Endothelial cell of umbilical vein (primary cell): Measurements from ENCODE around the gene F2RL1. TPM values are rescaled to one million over a fixed set of nuclear protein-coding genes. Genes with fewer than 3 reads are reported as not detected.

Source experiments
- BruUV-seq: library from RNA; stranded (reverse); fragments of 400-500 nt; replicated peaks from 2 replicates; lab custom pipeline; 2021; lab: Mats Ljungman, UMichigan
- CTCF ChIA-PET: fragments of 300-600, 350-600 bp; sonication (Branson Sonifier 250); formaldehyde crosslinking; loops from one replicate; lab custom pipeline; 2021; ENCODE audit warnings: antibody characterized with exemption, inconsistent platforms; lab: Charles Lee
- POLR2A ChIA-PET: fragments of 300-600, 350-600 bp; sonication (Branson Sonifier 250); formaldehyde crosslinking; loops from one replicate; lab custom pipeline; 2021; ENCODE audit warnings: antibody characterized with exemption, inconsistent platforms; lab: Charles Lee
- DNase-seq: peaks from one replicate; pipeline ENCODE4 v3.0.0-alpha.2; 2011; ENCODE audit warnings: low read depth, low spot score
- FAIRE-seq: peaks from 2 replicates; lab custom pipeline; 2011; peaks lifted over from hg19 to GRCh38; lab: Jason Lieb, UNC
- H2AFZ ChIP-seq: 2 replicates; pipeline ENCODE4 v1.6.0; 2012; ENCODE audit warnings: low read depth, low read length, control low read depth, inconsistent platforms
- H3K27ac ChIP-seq: 2 replicates; pipeline ENCODE4 v1.5.1; 2011; ENCODE audit warnings: low read depth, mild to moderate bottlenecking, control low read depth, low read length, moderate library complexity; ENCODE audit not compliant: insufficient read depth
- H3K27me3 ChIP-seq, 2 experiments: 2 replicates each; pipeline versions ENCODE4 v1.6.0 to v1.6.1; 2011; ENCODE audit warnings: low read length in 2 of 2, mixed read lengths in 1 of 2; ENCODE audit not compliant: control insufficient read depth in 2 of 2, insufficient read depth in 2 of 2
- H3K36me3 ChIP-seq, 2 experiments: 2 replicates in 1 of 2; 3 replicates in 1 of 2; pipeline ENCODE4 v1.5.1; 2011; ENCODE audit warnings: low read length in 2 of 2, mild to moderate bottlenecking in 1 of 2, moderate library complexity in 1 of 2; ENCODE audit not compliant: control insufficient read depth in 2 of 2, insufficient read depth in 2 of 2; ENCODE audit errors: extremely low read depth in 1 of 2
- H3K4me1 ChIP-seq: 3 replicates; pipeline ENCODE4 v1.5.1; 2011; ENCODE audit warnings: mild to moderate bottlenecking, low read length; ENCODE audit not compliant: control insufficient read depth, insufficient read depth; ENCODE audit errors: extremely low read depth
- H3K4me2 ChIP-seq: 2 replicates; pipeline ENCODE4 v1.6.1; 2011; ENCODE audit warnings: low read length, control low read depth, mixed read lengths; ENCODE audit not compliant: insufficient read depth
- H3K4me3 ChIP-seq, 3 experiments: fragments of 200-600 bp in 1 of 3; sonication (generic), shearing (Covaris generic) in 1 of 3; replicated peaks in 1 of 3; 2 replicates each; pipeline ENCODE4 v1.5.1; 2011 to 2016; ENCODE audit warnings: control low read depth in 3 of 3, low read length in 3 of 3, mild to moderate bottlenecking in 2 of 3, inconsistent platforms in 1 of 3, low read depth in 1 of 3, moderate library complexity in 1 of 3; ENCODE audit not compliant: insufficient read depth in 1 of 3
- H3K79me2 ChIP-seq: 2 replicates; pipeline ENCODE4 v1.6.0; 2012; ENCODE audit warnings: low read length, inconsistent platforms; ENCODE audit not compliant: control insufficient read depth, insufficient read depth
- H3K9ac ChIP-seq: replicated peaks from 2 replicates; pipeline ENCODE3; 2011; ENCODE audit warnings: low read length, control low read depth; ENCODE audit not compliant: insufficient read depth; ENCODE audit errors: extremely low read depth
- H3K9me1 ChIP-seq: replicated peaks from 3 replicates; pipeline ENCODE4 v1.6.0; 2011; ENCODE audit warnings: mild to moderate bottlenecking, low read length; ENCODE audit not compliant: control insufficient read depth, insufficient read depth; ENCODE audit errors: extremely low read depth
- H3K9me3 ChIP-seq: replicated peaks from 2 replicates; pipeline ENCODE4 v1.5.1; 2012; ENCODE audit warnings: low read length, inconsistent platforms; ENCODE audit not compliant: control insufficient read depth, insufficient read depth
- H4K20me1 ChIP-seq: replicated peaks from 2 replicates; pipeline ENCODE3; 2011; ENCODE audit warnings: mild to moderate bottlenecking, low read length; ENCODE audit not compliant: control insufficient read depth, insufficient read depth; ENCODE audit errors: extremely low read depth
- EZH2 ChIP-seq: IDR thresholded peaks from 2 replicates; pipeline ENCODE4 v1.6.1; 2012; ENCODE audit warnings: borderline replicate concordance, low read depth, mild to moderate bottlenecking, moderate library complexity, low read length, inconsistent platforms; ENCODE audit not compliant: severe bottlenecking
- FOS ChIP-seq: IDR thresholded peaks from 2 replicates; pipeline ENCODE4 v1.6.1; 2011; ENCODE audit warnings: mild to moderate bottlenecking, low read length, moderate library complexity, borderline replicate concordance; ENCODE audit not compliant: insufficient read depth
- GATA2 ChIP-seq: IDR thresholded peaks from 2 replicates; pipeline ENCODE4 v1.7.0; 2011; ENCODE audit warnings: low read depth, mild to moderate bottlenecking, moderate library complexity, mixed read lengths, low read length; ENCODE audit not compliant: insufficient read length, insufficient read depth
- JUN ChIP-seq: IDR thresholded peaks from 2 replicates; pipeline ENCODE4 v1.6.1; 2011; ENCODE audit warnings: borderline replicate concordance, low read depth; ENCODE audit not compliant: insufficient read length, insufficient read depth
- MYC ChIP-seq: IDR thresholded peaks from one replicate; pipeline ENCODE4 v1.6.1; 2011; ENCODE audit warnings: mild to moderate bottlenecking, low read depth, low read length
- POLR2A ChIP-seq: IDR thresholded peaks from 2 replicates; pipeline ENCODE4 v1.6.1; 2012; ENCODE audit warnings: low read depth, mild to moderate bottlenecking, control low read depth, low read length
- POLR2AphosphoS5 ChIP-seq: IDR thresholded peaks from 2 replicates; pipeline ENCODE4 v1.6.1; 2012; ENCODE audit warnings: low read depth, mild to moderate bottlenecking, control low read depth, low read length, moderate library complexity; ENCODE audit not compliant: insufficient read depth
- dilution Hi-C: fragments of 300-500 bp; cut with MboI; formaldehyde crosslinking; loops from one replicate; pipeline ENCODE4 v1.15.0; 2019; ENCODE audit warnings: low sequenced_read_pairs; ENCODE audit not compliant: extremely low pct_ligation_motif_present
- intact Hi-C: fragments of 100-400 bp; cut with micrococcal nuclease; formaldehyde crosslinking; loops from one replicate; pipeline ENCODE4 v1.10.0; 2022
- polyA plus RNA-seq, 4 experiments: library from polyadenylated mRNA; depleted of rRNA in 3 of 4; stranded (reverse) in 3 of 4; unstranded in 1 of 4; fragments of >200 nt; gene quantifications; 2 replicates each; pipeline versions ENCODE4 v1.2.1 to v1.2.3, GENCODE V29; 2011 to 2012; ENCODE audit warnings: missing spikeins in 1 of 4
- total RNA-seq: library from RNA; stranded (reverse); gene quantifications from 2 replicates; pipeline ENCODE4 v1.2.3, GENCODE V29; 2021
- TF ChIP-seq, protein P1 (sequence below), 2 donors: IDR thresholded peaks; 1 replicate in 1 of 2; 2 replicates in 1 of 2; pipeline ENCODE4 v1.5.1; 2011; ENCODE audit warnings: low read length in 2 of 2, mild to moderate bottlenecking in 2 of 2, moderate library complexity in 2 of 2, control low read depth in 1 of 2, inconsistent platforms in 1 of 2, low read depth in 1 of 2; ENCODE audit not compliant: insufficient read depth in 1 of 2; ENCODE audit errors: extremely low read depth in 1 of 2

Gene F2RL1
- total and polyA plus RNA-seq, 2 donors (not counting 3 experiments of a cell fraction or from before 2014, with no cell fraction given): 21.8 to 21.9 TPM

DNA sequence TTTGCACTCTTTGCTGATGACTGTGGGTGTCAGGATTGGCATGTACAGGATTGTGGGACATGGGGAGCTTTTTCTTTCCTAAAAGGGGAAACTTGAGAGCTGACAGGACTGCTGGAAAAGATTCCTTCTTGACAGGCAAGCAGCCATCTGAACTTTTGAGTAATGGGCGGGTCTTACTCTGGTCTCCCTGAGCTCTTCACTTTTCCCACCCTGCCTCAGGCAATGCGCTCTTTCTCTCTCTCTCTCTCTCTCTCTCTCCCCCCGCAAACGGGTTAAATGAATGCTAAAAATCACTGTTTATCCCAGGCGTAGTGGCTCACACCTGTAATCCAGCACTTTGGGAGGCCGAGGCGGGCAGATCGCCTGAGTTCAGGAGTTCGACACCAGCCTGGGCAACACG is 37.1 kb upstream of the F2RL1 start:
- Histone ChIP-seq H3K9me1 (no peaks in the 10 kb centered on the region), H3K27me3 (no peaks in the 10 kb centered on the region), H3K79me2 (no peaks in the 10 kb centered on the region), H3K4me2 (no peak overlapping the region), H4K20me1 (no peaks in the 10 kb centered on the region), H2AFZ (no peak overlapping the region), H3K9me3 (no peaks in the 10 kb centered on the region), H3K4me1 (peaks cover 30% of the 10 kb centered on the region), H3K9ac (no peak overlapping the region), H3K4me3 (no peak overlapping the region), H3K36me3 (no peaks in the 10 kb centered on the region), H3K27ac (no peak overlapping the region)
- POLR2A ChIA-PET: no interaction called here
- no peak for DNase-seq
- FAIRE-seq: no peak
- intact Hi-C loops: loop anchor here (1.0 kb wide), 1 partner anchor 9 kb away; no protein-coding TSS in a partner anchor
- BruUV-seq: no TSS peak
- CTCF ChIA-PET: interaction anchor here (1.0 to 1.3 kb wide), 2 partner anchors 9 to 180 kb away, joined by 3 to 5 read pairs; no protein-coding TSS in a partner anchor
- dilution Hi-C loops: no loop called here
- TF ChIP-seq MYC (no peak), EZH2 (no peak), JUN (no peak), POLR2A (no peak)
- TF ChIP-seq, protein P1, sequence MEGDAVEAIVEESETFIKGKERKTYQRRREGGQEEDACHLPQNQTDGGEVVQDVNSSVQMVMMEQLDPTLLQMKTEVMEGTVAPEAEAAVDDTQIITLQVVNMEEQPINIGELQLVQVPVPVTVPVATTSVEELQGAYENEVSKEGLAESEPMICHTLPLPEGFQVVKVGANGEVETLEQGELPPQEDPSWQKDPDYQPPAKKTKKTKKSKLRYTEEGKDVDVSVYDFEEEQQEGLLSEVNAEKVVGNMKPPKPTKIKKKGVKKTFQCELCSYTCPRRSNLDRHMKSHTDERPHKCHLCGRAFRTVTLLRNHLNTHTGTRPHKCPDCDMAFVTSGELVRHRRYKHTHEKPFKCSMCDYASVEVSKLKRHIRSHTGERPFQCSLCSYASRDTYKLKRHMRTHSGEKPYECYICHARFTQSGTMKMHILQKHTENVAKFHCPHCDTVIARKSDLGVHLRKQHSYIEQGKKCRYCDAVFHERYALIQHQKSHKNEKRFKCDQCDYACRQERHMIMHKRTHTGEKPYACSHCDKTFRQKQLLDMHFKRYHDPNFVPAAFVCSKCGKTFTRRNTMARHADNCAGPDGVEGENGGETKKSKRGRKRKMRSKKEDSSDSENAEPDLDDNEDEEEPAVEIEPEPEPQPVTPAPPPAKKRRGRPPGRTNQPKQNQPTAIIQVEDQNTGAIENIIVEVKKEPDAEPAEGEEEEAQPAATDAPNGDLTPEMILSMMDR (IDR thresholded peaks at IDR 0.05; ENCODE audit: extremely low read depth in 1 of 2, insufficient read depth in 1 of 2, low read depth in 1 of 2, low read length in 2 of 2): no peak

DNA sequence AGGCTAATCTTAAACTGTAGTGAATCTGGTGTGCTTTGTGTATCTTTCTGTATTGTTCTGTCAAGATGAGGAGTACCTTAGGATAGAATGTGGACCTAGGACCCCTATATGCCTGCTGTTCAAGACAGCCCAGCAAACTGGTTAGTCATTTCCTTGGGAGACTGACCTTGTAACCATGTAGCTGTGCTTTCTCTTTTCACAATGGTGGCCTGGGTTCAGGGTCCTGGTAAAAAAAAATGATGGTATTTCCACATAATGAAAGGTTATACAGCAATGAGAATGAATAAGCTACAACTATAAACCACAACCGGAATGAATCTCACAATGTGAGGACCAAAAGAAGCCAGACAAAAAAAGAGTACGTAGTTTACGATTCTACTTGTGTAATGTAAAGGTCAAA is 36.4 kb upstream of the F2RL1 start:
- intact Hi-C loops (loop anchor here (1.0 kb wide), 1 partner anchor 8 kb away; no protein-coding TSS in a partner anchor), dilution Hi-C loops (no loop called here)
- Histone ChIP-seq H3K9me1 (no peaks in the 10 kb centered on the region), H3K9ac (no peak overlapping the region), H3K9me3 (no peaks in the 10 kb centered on the region), H3K4me2 (no peak overlapping the region), H3K36me3 (no peaks in the 10 kb centered on the region), H3K4me1 (peaks cover 35% of the 10 kb centered on the region), H4K20me1 (no peaks in the 10 kb centered on the region), H2AFZ (peak overlapping the region; percentile 1), H3K27me3 (no peaks in the 10 kb centered on the region), H3K4me3 (no peak overlapping the region), H3K27ac (peak overlapping the region; percentile 70), H3K79me2 (no peaks in the 10 kb centered on the region)
- DNase-seq: peak; percentile 89
- BruUV-seq: no TSS peak
- TF ChIP-seq GATA2 (no peak), MYC (no peak), FOS (peak; percentile 64), POLR2AphosphoS5 (peak; percentile 24), JUN (peak; percentile 67)
- POLR2A ChIA-PET: no interaction called here
- CTCF ChIA-PET: interaction anchor here (1.2 to 3.9 kb wide), 3 partner anchors 8 to 180 kb away, joined by 4 to 19 read pairs (median 5); no protein-coding TSS in a partner anchor
- FAIRE-seq: peak; percentile 89
